IMR-90 (cell line): ENCODE results near the gene TMPRSS6. TPM values are rescaled to one million over a fixed set of nuclear protein-coding genes. Genes with fewer than 3 reads are reported as not detected.

Source experiments
- ATAC-seq: fragments of 200-7000 bp; cut with Tn5 transposase; 2 replicates; pipeline ENCODE4 v1.9.1; 2020; ENCODE audit warnings: low read depth, mild to moderate bottlenecking, moderate library complexity
- BruUV-seq: library from RNA; stranded (reverse); fragments of 400-500 nt; replicated peaks from 2 replicates; lab custom pipeline; 2021; lab: Mats Ljungman, UMichigan
- CTCF ChIA-PET: fragments of 300-600 bp; formaldehyde crosslinking; extraction: SDS; loops from one replicate; lab custom pipeline; 2021; ENCODE audit warnings: antibody characterized with exemption; lab: Yijun Ruan, JAX
- POLR2A ChIA-PET: fragments of 300-600 bp; sonication (Branson Sonifier 250); formaldehyde crosslinking; loops from one replicate; lab custom pipeline; 2022; ENCODE audit warnings: antibody characterized with exemption; ENCODE audit not compliant: unreplicated experiment; lab: Charles Lee
- DNase-seq: peaks from one replicate; pipeline ENCODE4 v3.0.0; 2013
- H2AFZ ChIP-seq: replicated peaks from 2 replicates; pipeline ENCODE3; 2013; ENCODE audit warnings: low read length, mild to moderate bottlenecking; ENCODE audit not compliant: poor library complexity
- H2AK5ac ChIP-seq: 2 replicates; pipeline ENCODE4 v1.6.1; 2013; ENCODE audit warnings: low read depth, low read length, inconsistent platforms
- H2AK9ac ChIP-seq: replicated peaks from 2 replicates; pipeline ENCODE3; 2013; ENCODE audit warnings: mild to moderate bottlenecking, low read depth, low read length, moderate library complexity; ENCODE audit not compliant: poor library complexity
- H2BK120ac ChIP-seq: 2 replicates; pipeline ENCODE4 v1.6.1; 2013; ENCODE audit warnings: low read depth, low read length, inconsistent platforms
- H2BK15ac ChIP-seq: 3 replicates; pipeline ENCODE4 v1.6.1; 2013; ENCODE audit warnings: low read depth, low read length, inconsistent platforms
- H2BK20ac ChIP-seq: 2 replicates; pipeline ENCODE4 v1.6.1; 2013; ENCODE audit warnings: low read depth, mild to moderate bottlenecking, inconsistent platforms, low read length, moderate library complexity
- H2BK5ac ChIP-seq: 2 replicates; pipeline ENCODE4 v1.6.1; 2013; ENCODE audit warnings: mild to moderate bottlenecking, low read depth, low read length, inconsistent platforms; ENCODE audit not compliant: poor library complexity, severe bottlenecking
- H3K14ac ChIP-seq: replicated peaks from 2 replicates; pipeline ENCODE4 v1.6.1; 2013; ENCODE audit warnings: low read depth, low read length, inconsistent platforms
- H3K18ac ChIP-seq: 2 replicates; pipeline ENCODE4 v1.6.1; 2013; ENCODE audit warnings: low read depth, low read length, control low read depth
- H3K23ac ChIP-seq: 2 replicates; pipeline ENCODE4 v1.6.1; 2013; ENCODE audit warnings: low read depth, low read length, inconsistent platforms
- H3K27ac ChIP-seq: 2 replicates; pipeline ENCODE4 v1.5.1; 2013; ENCODE audit warnings: mild to moderate bottlenecking, control low read depth, low read length; ENCODE audit not compliant: insufficient read depth
- H3K27me3 ChIP-seq: 2 replicates; pipeline ENCODE4 v1.6.1; 2013; ENCODE audit warnings: low read length; ENCODE audit not compliant: control insufficient read depth, insufficient read depth
- H3K36me3 ChIP-seq: 2 replicates; pipeline ENCODE4 v1.6.1; 2013; ENCODE audit warnings: low read length, mixed read lengths; ENCODE audit not compliant: control insufficient read depth, insufficient read depth
- H3K4ac ChIP-seq: 2 replicates; pipeline ENCODE4 v1.6.1; 2013; ENCODE audit warnings: low read depth, low read length, inconsistent platforms
- H3K4me1 ChIP-seq: 2 replicates; pipeline ENCODE4 v1.6.1; 2013; ENCODE audit warnings: low read length, mixed read lengths; ENCODE audit not compliant: control insufficient read depth, insufficient read depth
- H3K4me2 ChIP-seq: 2 replicates; pipeline ENCODE4 v1.6.1; 2013; ENCODE audit warnings: low read depth, mild to moderate bottlenecking, control low read depth, low read length, moderate library complexity
- H3K4me3 ChIP-seq: 2 replicates; pipeline ENCODE4 v1.5.1; 2013; ENCODE audit warnings: low read depth, mild to moderate bottlenecking, control low read depth, low read length, moderate library complexity; ENCODE audit not compliant: insufficient read depth
- H3K56ac ChIP-seq: 2 replicates; pipeline ENCODE4 v1.6.1; 2013; ENCODE audit warnings: low read length, inconsistent platforms; ENCODE audit not compliant: insufficient read depth; ENCODE audit errors: extremely low read depth
- H3K79me1 ChIP-seq, 2 experiments: 2 replicates each; pipeline ENCODE4 v1.6.1; 2013; ENCODE audit warnings: low read length in 2 of 2, inconsistent platforms in 1 of 2, low read depth in 1 of 2
- H3K9ac ChIP-seq: 2 replicates; pipeline ENCODE4 v1.6.1; 2013; ENCODE audit warnings: low read depth, low read length, control low read depth
- H3K9me1 ChIP-seq: 2 replicates; pipeline ENCODE4 v1.6.1; 2013; ENCODE audit warnings: low read length, inconsistent platforms; ENCODE audit not compliant: insufficient read depth
- H3K9me3 ChIP-seq: 2 replicates; pipeline ENCODE4 v1.6.1; 2013; ENCODE audit warnings: low read length; ENCODE audit not compliant: control insufficient read depth, insufficient read depth
- H4K20me1 ChIP-seq: 2 replicates; pipeline ENCODE4 v1.6.1; 2013; ENCODE audit warnings: low read length, inconsistent platforms; ENCODE audit not compliant: insufficient read depth
- H4K5ac ChIP-seq: 2 replicates; pipeline ENCODE4 v1.6.1; 2013; ENCODE audit warnings: mild to moderate bottlenecking, low read depth, low read length, control low read depth
- H4K8ac ChIP-seq, 2 experiments: 2 replicates each; pipeline ENCODE4 v1.6.1; 2013; ENCODE audit warnings: low read depth in 2 of 2, low read length in 2 of 2, control low read depth in 1 of 2, inconsistent platforms in 1 of 2
- H4K91ac ChIP-seq: 2 replicates; pipeline ENCODE4 v1.6.1; 2013; ENCODE audit warnings: low read depth, low read length, inconsistent platforms; ENCODE audit not compliant: insufficient read depth
- BHLHE40 ChIP-seq: fragments of 150-350 bp; IDR thresholded peaks from 2 replicates; pipeline ENCODE4 v1.6.1; 2016; ENCODE audit warnings: mild to moderate bottlenecking, low read depth, low read length
- MAFK ChIP-seq: IDR thresholded peaks from 2 replicates; pipeline ENCODE4 v1.6.1; 2012; ENCODE audit warnings: low read depth, low read length, improper control_type of control experiment
- MAZ ChIP-seq: IDR thresholded peaks from 2 replicates; pipeline ENCODE4 v1.6.1; 2012; ENCODE audit warnings: low read depth, mild to moderate bottlenecking, low read length, improper control_type of control experiment, moderate library complexity, borderline replicate concordance
- POLR2A ChIP-seq: IDR thresholded peaks from 2 replicates; pipeline ENCODE4 v1.6.1; 2012; ENCODE audit warnings: mild to moderate bottlenecking, low read depth, low read length
- RFX5 ChIP-seq: IDR thresholded peaks from 2 replicates; pipeline ENCODE4 v1.8.0; 2012; ENCODE audit warnings: low read depth, mild to moderate bottlenecking, low read length, moderate library complexity
- SMC3 ChIP-seq: fragments of 150-350 bp; IDR thresholded peaks from 2 replicates; pipeline ENCODE4 v1.6.1; 2016; ENCODE audit warnings: low read depth, mild to moderate bottlenecking, antibody characterized with exemption, low read length, moderate library complexity
- WGBS, 2 experiments: methylation state at CpG; one replicate each; pipeline versions ENCODE4 v1.1.5 to v1.1.7; 2013; ENCODE audit warnings: missing lambda C conversion rate in 2 of 2; ENCODE audit not compliant: insufficient read length in 1 of 2; ENCODE audit errors: extremely low coverage in 2 of 2; 5-methylcytosine and 5-hydroxymethylcytosine counted together
- dilution Hi-C: fragments of 300-500 bp; cut with HindIII; formaldehyde crosslinking; loops from one replicate; pipeline ENCODE4 v1.14.3; 2018; ENCODE audit warnings: low sequenced_read_pairs; ENCODE audit not compliant: unreplicated experiment
- in situ Hi-C: fragments of 300-500 bp; cut with MboI; formaldehyde crosslinking; loops from 3 replicates; pipeline ENCODE4 v1.14.3; 2019; ENCODE audit warnings: low sequenced_read_pairs, inconsistent platforms, mixed read lengths
- intact Hi-C: fragments of 100-400 bp; cut with micrococcal nuclease; formaldehyde crosslinking; loops from 2 replicates; pipeline ENCODE4 v1.10.0; 2022
- polyA plus RNA-seq, 3 experiments: library from polyadenylated mRNA; depleted of rRNA; stranded (reverse); fragments of >200 nt; gene quantifications; 2 replicates each; pipeline ENCODE4 v1.2.3, GENCODE V29; 2012; ENCODE audit warnings: low replicate concordance in 1 of 3
- total RNA-seq: library from RNA; depleted of rRNA; stranded (reverse); fragments of >200 nt; gene quantifications from 2 replicates; pipeline ENCODE4 v1.2.3, GENCODE V29; 2012

Gene TMPRSS6
- total and polyA plus RNA-seq, 2 of the 4 experiments (the other 2 are of a cell fraction) = not detected

- Histone ChIP-seq H3K27me3 (no peaks in the 10 kb centered on the region; the same call in 1 of the 2 replicates), H2AFZ (no peak overlapping the region), H3K4me2 (no peak overlapping the region), H2BK120ac (no peak overlapping the region), H2AK5ac (no peak overlapping the region), H3K9me3 (no peaks in the 10 kb centered on the region), H3K9ac (no peak overlapping the region), H2AK9ac (no peak overlapping the region), H3K79me1 (no peaks in the 10 kb centered on the region), H3K23ac (no peak overlapping the region), H4K91ac (no peak overlapping the region), H3K4ac (no peak overlapping the region), H2BK20ac (no peak overlapping the region), H3K9me1 (no peaks in the 10 kb centered on the region), H3K14ac (no peak overlapping the region), H3K27ac (no peak overlapping the region), H3K36me3 (peaks cover 15% of the 10 kb centered on the region), H2BK5ac (no peak overlapping the region), H4K5ac (no peak overlapping the region), H3K18ac (no peak overlapping the region), H4K8ac (no peak overlapping the region), H3K4me1 (no peaks in the 10 kb centered on the region), H3K4me3 (no peak overlapping the region), H3K56ac (no peak overlapping the region), H2BK15ac (no peak overlapping the region), H4K20me1 (no peaks in the 10 kb centered on the region)
- DNase-seq (no peak), ATAC-seq (no peak)
- POLR2A ChIA-PET = no interaction called here
- in situ Hi-C loops (no loop called here), intact Hi-C loops (no loop called here), dilution Hi-C loops (no loop called here)
- WGBS, 2 experiments = no CpG with 5 or more reads among the region's 15 CpGs
- BruUV-seq = no TSS peak
- CTCF ChIA-PET = no interaction called here
- TF ChIP-seq RFX5 = no peak
- no peak for TF ChIP-seq MAFK
- no peak for TF ChIP-seq SMC3
- no peak for TF ChIP-seq MAZ
- TF ChIP-seq BHLHE40 = no peak
- TF ChIP-seq POLR2A = no peak
Measured at GRCh38 chr22:37062702-37063381, 46.7 kb downstream of the TMPRSS6 start.
